Measurements from ENCODE around the gene LRIT1. TPM values are rescaled to one million over a fixed set of nuclear protein-coding genes. Genes with fewer than 3 reads are reported as not detected.

Gene LRIT1
- total RNA-seq, 1 donor from 2014 or later: not detected

- no peak for DNase-seq (ENCODE audit: low spot score)
Measured at GRCh38 chr10:84193846-84194423, 47.4 kb downstream of the LRIT1 start.

DNA sequence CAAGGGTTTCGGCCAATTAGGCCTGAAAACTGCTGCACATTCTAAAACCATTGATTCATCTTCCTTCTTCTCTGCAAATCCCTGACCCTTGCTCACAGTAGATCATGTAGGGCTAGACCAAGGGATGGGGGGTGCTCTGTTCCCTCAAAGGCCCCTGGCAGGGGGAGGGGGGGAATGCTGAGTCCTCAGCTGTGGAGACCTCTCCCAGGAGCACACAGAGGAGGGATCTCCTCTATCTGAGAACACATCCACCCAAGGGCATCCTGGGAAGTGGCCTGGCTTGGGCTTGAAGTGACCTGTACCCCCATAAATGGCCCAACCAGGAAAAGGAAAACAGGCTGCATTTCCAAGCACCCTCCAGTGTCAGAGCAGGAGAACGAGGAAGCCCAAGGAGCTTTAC lies 48.0 kb downstream of the LRIT1 start:
- DNase-seq (ENCODE audit: low spot score): no peak

- no peak for DNase-seq (ENCODE audit: low spot score)
Measured at GRCh38 chr10:84191106-84191505, 50.2 kb downstream of the LRIT1 start.

DNA sequence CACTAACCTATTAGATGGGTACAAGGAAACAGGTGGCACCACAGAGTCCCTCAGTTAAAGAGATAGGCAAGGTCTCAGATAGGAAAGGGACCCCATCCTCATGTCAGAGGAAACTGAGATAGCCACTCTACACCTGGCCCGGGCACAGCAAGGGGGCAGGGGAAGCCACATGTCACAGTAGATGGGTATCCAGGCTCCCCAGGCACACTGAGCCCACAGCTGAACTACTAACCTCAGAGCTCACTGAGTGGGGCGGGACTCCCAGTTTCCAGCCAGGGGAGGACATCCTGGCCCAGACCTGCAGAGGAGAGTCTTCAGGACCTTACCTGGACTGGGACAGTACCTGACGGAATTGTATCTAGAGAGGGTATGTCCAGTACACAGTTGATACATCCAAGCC lies 50.7 kb downstream of the LRIT1 start:
- DNase-seq (ENCODE audit: low spot score): no peak

GRCh38 chr10:84188815-84189214 lies 52.5 kb downstream of the LRIT1 start:
- no peak for DNase-seq (ENCODE audit: low spot score)

GRCh38 chr10:84185526-84186175 lies 55.7 kb downstream of the LRIT1 start:
- no peak for DNase-seq (ENCODE audit: low spot score)

DNA sequence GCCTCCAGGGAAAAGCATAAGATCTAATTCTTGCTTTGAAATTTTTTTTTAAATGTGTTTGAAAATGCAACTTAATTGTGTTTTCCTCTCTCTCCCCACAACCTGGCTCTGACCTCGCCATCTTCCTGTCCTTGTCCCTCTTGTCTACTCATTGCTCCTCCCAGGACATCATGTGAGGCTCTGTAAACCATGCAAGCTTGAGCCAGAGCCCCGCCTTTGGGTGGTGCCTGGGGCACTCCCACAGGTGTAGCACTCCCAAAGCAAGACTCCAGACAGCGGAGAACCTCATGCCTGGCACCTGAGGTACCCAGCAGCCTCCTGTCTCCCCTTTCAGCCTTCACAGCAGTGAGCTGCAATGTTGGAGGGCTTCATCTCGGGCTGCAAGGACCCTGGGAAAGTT lies 56.8 kb downstream of the LRIT1 start:
- DNase-seq (ENCODE audit: low spot score): no peak

- DNase-seq (ENCODE audit: low spot score): no peak
Measured at GRCh38 chr10:84181631-84182030, 59.7 kb downstream of the LRIT1 start.

Other genes starting within 250 kb of the LRIT1 start
- 129 TPM for gene GHITM, start 102.0 kb downstream of the LRIT1 start, total RNA-seq
- 0.32 TPM for gene GPR15LG, start 67.7 kb downstream of the LRIT1 start, total RNA-seq
- gene CDHR1, start 47.0 kb downstream of the LRIT1 start, total RNA-seq: 0.66 TPM
- gene LRIT2, start 16.0 kb downstream of the LRIT1 start, total RNA-seq: not detected
- not detected for gene RGR, start 3.5 kb upstream of the LRIT1 start, total RNA-seq
- 54.5 TPM for gene CCSER2, start 87.0 kb upstream of the LRIT1 start, total RNA-seq